Stimulated activated CD8-positive, alpha-beta memory T cell treated with anti-CD3 and anti-CD28 coated beads, Interleukin-15, amount 100 ng/mL, for 24 hours (primary cell): ENCODE data around the gene WWOX.

Experiments used
- DNase-seq: peaks from one replicate; pipeline ENCODE4 v3.0.0-alpha.2; 2020; ENCODE audit warnings: low read depth

WWOX gene

GRCh38 chr16:78770353-78771091 lies 671.1 kb downstream of the WWOX start:
- DNase-seq, result peak; percentile 79

GRCh38 chr16:78773291-78773702 lies 673.8 kb downstream of the WWOX start:
- no peak for DNase-seq

- no peak for DNase-seq
Observed at GRCh38 chr16:78773706-78774105, 674.3 kb downstream of the WWOX start.

- no peak for DNase-seq
Observed at GRCh38 chr16:78775161-78775561, 675.7 kb downstream of the WWOX start.

GRCh38 chr16:78778101-78779004 lies 678.9 kb downstream of the WWOX start:
- no peak for DNase-seq

- no peak for DNase-seq
Observed at GRCh38 chr16:78780808-78781207, 681.4 kb downstream of the WWOX start.

- no peak for DNase-seq
Observed at GRCh38 chr16:78782572-78782971, 683.1 kb downstream of the WWOX start.

GRCh38 chr16:78783570-78784079 lies 684.2 kb downstream of the WWOX start:
- no peak for DNase-seq

- no peak for DNase-seq
Observed at GRCh38 chr16:78784771-78785170, 685.3 kb downstream of the WWOX start.

GRCh38 chr16:78785218-78785617 lies 685.8 kb downstream of the WWOX start:
- DNase-seq, result no peak

GRCh38 chr16:78786635-78787034 lies 687.2 kb downstream of the WWOX start:
- no peak for DNase-seq

GRCh38 chr16:78788276-78788675 lies 688.8 kb downstream of the WWOX start:
- DNase-seq, result no peak

GRCh38 chr16:78788696-78789095 lies 689.2 kb downstream of the WWOX start:
- no peak for DNase-seq

GRCh38 chr16:78789561-78789960 lies 690.1 kb downstream of the WWOX start:
- no peak for DNase-seq

- no peak for DNase-seq
Observed at GRCh38 chr16:78791011-78791410, 691.6 kb downstream of the WWOX start.

- DNase-seq, result no peak
Observed at GRCh38 chr16:78791926-78792325, 692.5 kb downstream of the WWOX start.

GRCh38 chr16:78792952-78793351 lies 693.5 kb downstream of the WWOX start:
- no peak for DNase-seq

GRCh38 chr16:78794581-78795250 lies 695.3 kb downstream of the WWOX start:
- no peak for DNase-seq

GRCh38 chr16:78795433-78795832 lies 696.0 kb downstream of the WWOX start:
- DNase-seq, result no peak

- no peak for DNase-seq
Observed at GRCh38 chr16:78796221-78796866, 696.9 kb downstream of the WWOX start.

GRCh38 chr16:78799429-78799828 lies 700.0 kb downstream of the WWOX start:
- DNase-seq, result no peak

GRCh38 chr16:78800523-78800922 lies 701.1 kb downstream of the WWOX start:
- DNase-seq, result no peak
